Activated naive CD4-positive, alpha-beta T cell treated with anti-CD3 and anti-CD28 coated beads, Interleukin-2, amount 50 U/mL, for 72 hours (primary cell): Measurements from ENCODE around the gene WDR35. TPM values are rescaled to one million over a fixed set of nuclear protein-coding genes. Genes with fewer than 3 reads are reported as not detected.
"Not testable (repeated sequence)": the region's sequence is repeated elsewhere in the genome, so short reads cannot be mapped to it uniquely, and the experiment has no call there.

Experiments
- ATAC-seq, 2 donors: fragments of 150-1000 bp; cut with Tn5 transposase; 2 replicates each; pipeline ENCODE4 v1.10.0; 2021; ENCODE audit warnings: mild to moderate bottlenecking in 2 of 2, moderate library complexity in 2 of 2
- DNase-seq, 2 donors: peaks; one replicate each; pipeline ENCODE4 v3.0.0; 2021 to 2022; ENCODE audit warnings: low spot score in 2 of 2
- H3K27ac Mint-ChIP-seq, 2 donors: one replicate each; pipeline ENCODE4 v1.8.0; 2022; ENCODE audit warnings: mild to moderate bottlenecking in 2 of 2, mixed read lengths in 2 of 2
- H3K36me3 Mint-ChIP-seq, 2 donors: one replicate each; pipeline ENCODE4 v1.8.0; 2022; ENCODE audit warnings: mixed read lengths in 2 of 2
- H3K9me3 Mint-ChIP-seq, 2 donors: one replicate each; pipeline ENCODE4 v1.8.0; 2022; ENCODE audit warnings: mixed read lengths in 2 of 2
- total RNA-seq, 2 donors: library from RNA; stranded (reverse); gene quantifications; one replicate each; pipeline ENCODE4 v1.2.3, GENCODE V29; 2022

Gene WDR35
- total RNA-seq, 2 donors from 2014 or later, result 3.4 to 8.9 TPM

DNA sequence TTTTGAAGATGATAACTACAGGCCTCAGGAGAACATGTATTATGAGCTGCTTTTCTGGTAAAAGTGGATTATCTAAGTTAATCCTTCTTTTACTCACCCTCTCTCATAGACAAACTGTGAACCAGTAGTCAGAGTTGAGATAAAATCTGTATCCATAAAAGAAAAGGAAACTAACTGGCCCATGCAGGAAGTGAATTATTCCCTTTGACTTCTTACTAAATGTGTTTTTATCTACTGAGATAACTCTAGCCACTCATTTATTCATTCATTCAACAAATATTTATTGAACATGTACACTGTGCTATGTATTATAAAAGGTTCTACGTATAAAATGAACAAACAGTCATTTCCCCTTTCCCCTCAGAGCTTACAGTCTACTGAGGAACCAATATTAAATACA, 10.0 kb downstream of the WDR35 start:
- ATAC-seq, result no peak
- Mint-ChIP-seq H3K27ac (no peak overlapping the region), H3K36me3 (peaks cover 6 to 8% of the 10 kb centered on the region in 2 donors), H3K9me3 (no peaks in the 10 kb centered on the region)
- DNase-seq, result no peak

DNA sequence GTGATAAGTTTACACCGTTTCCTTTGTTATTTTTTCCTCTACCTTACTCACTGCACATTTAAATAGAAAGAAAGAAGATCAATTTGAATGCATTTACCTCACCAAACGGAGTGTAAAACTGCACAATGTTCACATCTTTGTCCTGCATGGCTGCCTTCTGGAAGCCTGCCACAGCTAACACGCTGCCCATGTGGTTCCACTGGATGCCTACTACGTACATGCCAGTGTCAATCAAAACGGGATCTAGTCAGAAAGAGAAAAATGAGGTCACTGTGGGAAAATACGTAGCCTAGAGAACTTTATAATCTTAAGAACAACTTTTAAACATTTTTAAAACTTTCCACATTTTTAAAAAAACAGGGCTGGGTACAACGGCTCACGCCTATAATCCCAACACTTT, 16.4 kb downstream of the WDR35 start:
- H3K9me3 Mint-ChIP-seq, result no peaks in the 10 kb centered on the region
- DNase-seq (no peak), ATAC-seq (no peak)
- no peak overlapping the region for H3K27ac Mint-ChIP-seq
- peaks cover 0 to 5% of the 10 kb centered on the region in 2 donors for H3K36me3 Mint-ChIP-seq

DNA sequence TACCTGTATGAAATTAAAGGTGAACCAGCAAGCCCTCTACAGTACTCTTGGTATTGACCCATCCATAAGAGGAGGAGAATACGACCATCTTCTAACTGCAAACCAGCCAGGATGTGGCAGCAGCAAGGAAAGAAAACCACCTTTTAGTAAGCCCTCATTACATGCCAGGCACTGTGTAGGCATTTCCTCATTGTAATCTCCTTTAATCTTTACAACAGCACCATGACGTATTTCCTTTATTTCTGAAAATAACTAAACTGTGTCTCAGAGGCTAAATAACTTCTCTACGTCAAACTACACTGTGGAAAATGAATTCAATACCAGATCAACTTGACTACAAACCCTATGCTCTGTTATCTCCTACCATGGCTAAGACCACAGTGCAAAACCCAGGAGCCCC, 18.2 kb downstream of the WDR35 start:
- ATAC-seq, result no peak
- no peak for DNase-seq
- no peaks in the 10 kb centered on the region for H3K9me3 Mint-ChIP-seq
- peaks cover 0 to 5% of the 10 kb centered on the region in 2 donors for H3K36me3 Mint-ChIP-seq
- no peak overlapping the region for H3K27ac Mint-ChIP-seq

DNA sequence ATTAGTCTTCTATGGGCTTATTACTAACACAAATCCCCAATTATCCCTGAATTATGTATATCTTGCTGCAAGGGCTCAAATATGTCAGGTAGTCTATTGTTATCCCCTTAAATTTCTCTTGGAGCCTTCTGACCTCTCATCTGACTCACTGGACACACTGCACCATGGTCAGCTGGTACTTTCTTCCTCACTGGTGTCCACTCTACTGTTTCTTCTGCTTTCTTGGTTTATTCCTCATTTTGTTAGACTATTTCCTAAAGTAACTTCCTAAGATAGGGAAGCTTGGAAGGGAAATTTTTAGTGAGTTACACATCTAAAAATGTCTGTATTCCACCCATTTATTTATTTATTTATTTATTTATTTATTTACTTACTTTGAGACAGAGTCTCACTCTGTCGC, 26.5 kb downstream of the WDR35 start:
- H3K9me3 Mint-ChIP-seq, result no peaks in the 10 kb centered on the region
- no peaks in the 10 kb centered on the region for H3K36me3 Mint-ChIP-seq
- ATAC-seq, result no peak
- no peak for DNase-seq
- no peak overlapping the region for H3K27ac Mint-ChIP-seq

DNA sequence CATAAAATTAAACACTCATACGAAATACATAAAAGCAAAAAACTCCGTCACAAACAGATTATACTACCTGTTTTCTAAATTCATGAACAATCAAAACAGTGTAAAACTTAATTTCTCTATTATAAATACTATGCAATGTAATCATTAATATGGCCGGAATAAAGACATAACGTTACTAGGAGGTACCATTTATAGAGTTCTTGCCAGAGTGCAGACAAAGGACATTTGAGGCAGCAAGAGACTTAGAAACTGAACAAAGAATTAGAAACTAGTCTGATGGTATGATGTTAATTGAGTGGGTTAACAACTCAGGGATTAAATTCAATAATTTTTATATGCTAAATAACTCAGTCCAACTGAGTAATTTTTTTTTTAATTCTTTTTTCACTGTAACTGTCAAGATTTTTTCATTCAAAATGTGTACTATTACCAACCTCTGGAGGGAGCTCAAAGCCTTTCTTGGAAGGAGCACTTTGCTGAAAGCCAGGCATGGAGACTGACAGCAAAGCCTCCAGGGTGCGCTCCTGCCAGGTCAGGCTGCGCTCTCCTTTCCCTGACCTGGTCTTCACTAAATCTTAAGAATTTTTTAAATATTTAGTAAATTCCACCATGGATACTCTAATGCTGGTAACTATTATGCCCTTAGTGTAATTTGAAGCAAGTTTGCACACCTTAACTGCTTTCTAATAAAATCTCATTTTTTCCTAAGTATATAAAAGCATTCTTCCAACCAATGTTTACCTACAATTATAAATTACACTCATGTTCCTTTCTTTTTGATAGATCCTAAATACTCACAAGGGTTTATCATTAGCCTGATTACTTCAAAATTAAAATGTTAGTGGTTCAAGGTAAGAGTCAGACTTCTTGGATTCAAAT, 34.1 kb downstream of the WDR35 start:
- no peaks in the 10 kb centered on the region for H3K36me3 Mint-ChIP-seq
- H3K9me3 Mint-ChIP-seq, result no peaks in the 10 kb centered on the region
- H3K27ac Mint-ChIP-seq, result no peak overlapping the region
- ATAC-seq, result peak; percentile 64 to 79
- peak in 1 of 2 donors; percentile 41 for DNase-seq

DNA sequence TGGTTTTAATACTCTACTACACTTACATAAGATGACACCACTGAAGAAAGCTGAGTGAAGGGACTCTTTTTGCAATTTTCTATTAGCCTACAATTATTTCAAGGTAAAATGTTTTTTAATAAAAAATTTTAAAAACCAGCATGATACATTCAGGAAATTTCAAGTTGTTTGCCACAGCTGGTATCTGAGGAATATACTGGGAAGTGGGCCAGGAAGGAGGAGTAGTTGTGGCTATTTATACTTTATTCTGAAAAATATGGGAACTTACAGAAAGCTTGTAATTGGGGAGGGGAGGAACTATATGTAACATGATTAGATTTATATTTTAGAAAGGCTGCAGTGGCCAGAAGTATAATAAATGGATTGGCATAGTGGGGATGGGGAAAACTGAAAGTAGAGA, 40.8 kb downstream of the WDR35 start:
- no peak for ATAC-seq
- no peaks in the 10 kb centered on the region for H3K9me3 Mint-ChIP-seq
- no peaks in the 10 kb centered on the region for H3K36me3 Mint-ChIP-seq
- no peak overlapping the region for H3K27ac Mint-ChIP-seq
- no peak for DNase-seq

DNA sequence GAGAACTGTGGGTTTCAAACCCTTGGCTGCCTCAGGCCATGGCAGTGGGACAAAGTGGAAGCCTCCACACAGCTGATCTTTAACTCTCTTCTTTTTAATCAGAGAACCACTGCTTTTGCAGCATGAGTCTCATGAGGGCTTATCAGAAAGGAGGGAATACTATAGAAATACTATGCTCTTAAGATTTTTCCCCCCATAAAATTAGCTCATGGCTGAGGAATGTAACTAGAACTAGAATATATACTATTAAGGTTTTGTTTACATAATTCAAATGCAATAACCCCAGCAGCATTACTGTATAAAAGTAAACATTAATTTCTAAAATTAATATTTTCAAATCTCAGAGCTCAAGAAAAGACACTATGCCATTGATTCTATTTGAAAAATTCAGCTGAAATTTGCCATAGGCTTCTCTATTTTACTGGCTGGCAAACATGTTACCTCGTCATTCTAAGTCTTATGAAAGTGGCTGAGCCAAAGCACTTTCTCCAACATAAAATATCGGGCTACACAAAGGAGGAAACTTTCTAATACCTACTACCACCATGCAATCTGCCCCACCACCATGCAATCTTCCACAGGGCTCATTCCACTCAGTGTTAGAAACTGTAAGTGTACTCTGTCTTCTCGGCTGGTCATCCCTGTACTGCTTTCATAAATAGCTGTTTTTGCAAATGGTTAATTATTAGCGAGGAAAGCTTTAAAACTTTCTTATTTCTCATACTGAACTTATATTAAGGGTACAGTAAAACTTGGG, 42.5 kb downstream of the WDR35 start:
- Mint-ChIP-seq H3K27ac (no peak overlapping the region), H3K36me3 (no peaks in the 10 kb centered on the region), H3K9me3 (no peaks in the 10 kb centered on the region)
- ATAC-seq (no peak), DNase-seq (no peak)

DNA sequence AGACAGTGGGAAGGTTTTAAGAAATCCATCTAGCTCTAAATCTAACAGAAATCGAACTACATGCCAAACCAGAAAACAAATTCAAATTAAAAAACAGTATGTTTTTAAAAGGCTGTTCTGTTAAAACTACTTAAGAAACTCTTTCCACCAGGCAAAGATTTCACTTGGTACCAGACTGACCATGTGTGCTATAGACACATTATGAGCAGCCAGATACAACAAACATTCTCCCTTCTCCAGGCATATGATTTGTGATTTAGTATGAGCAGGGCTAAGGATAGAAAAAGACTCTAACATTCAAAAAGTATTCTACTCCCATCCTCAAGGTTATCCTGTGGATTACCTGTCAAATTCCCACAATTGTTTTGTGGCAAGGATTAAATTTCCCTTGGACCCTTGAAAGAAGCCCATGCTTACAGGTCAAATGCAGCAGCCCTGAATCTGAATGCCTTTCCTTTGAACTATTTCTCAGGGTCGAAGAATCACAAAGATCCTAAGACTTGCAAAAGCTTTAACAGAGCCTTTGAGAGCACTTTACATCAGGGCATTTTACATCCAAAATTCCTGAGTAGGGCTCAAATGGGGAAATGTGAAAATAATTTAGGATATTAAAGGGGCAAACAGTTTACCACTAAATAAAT, 45.6 kb downstream of the WDR35 start:
- Mint-ChIP-seq H3K27ac (no peak overlapping the region), H3K9me3 (no peaks in the 10 kb centered on the region), H3K36me3 (no peaks in the 10 kb centered on the region)
- DNase-seq, result no peak
- ATAC-seq, result no peak

DNA sequence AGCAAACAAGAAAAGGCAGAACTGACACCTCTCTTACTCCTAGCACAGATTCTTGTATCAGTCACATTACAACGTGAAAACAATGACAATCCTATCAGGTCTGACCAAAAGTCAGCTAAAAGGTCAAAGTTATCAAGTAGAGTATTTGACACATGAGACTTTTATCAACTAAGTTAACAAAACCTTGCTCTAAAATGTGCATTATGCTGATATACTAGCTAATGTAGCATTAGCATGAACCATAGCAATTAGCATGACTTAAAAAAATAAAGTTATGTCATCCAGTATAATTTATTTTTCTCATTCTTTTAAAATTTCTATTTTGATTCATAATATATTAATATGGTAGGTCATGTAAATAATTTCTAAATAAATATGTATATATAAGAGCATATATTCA, 46.7 kb downstream of the WDR35 start:
- no peaks in the 10 kb centered on the region for H3K9me3 Mint-ChIP-seq
- no peaks in the 10 kb centered on the region for H3K36me3 Mint-ChIP-seq
- no peak for ATAC-seq
- H3K27ac Mint-ChIP-seq, result no peak overlapping the region
- DNase-seq, result no peak

DNA sequence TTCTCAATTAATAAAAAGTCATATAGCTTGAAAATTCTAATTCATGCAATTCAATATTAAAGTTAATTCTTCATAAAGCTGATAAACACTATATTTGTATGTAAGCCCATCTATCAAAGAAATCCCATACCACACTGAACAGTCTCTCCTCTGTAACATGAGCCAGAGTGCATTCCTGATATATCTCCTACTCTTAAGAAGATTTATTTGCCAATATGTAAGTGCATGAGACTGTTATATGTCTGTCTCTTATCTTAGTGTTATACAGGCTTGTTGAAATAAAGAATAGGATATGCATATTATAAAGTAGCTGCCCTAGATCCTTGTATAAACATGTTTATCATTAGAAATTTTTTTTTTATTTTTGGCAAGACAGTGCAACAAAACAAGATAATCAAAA, 47.7 kb downstream of the WDR35 start:
- Mint-ChIP-seq H3K9me3 (no peaks in the 10 kb centered on the region), H3K27ac (no peak overlapping the region), H3K36me3 (peaks cover 0 to 5% of the 10 kb centered on the region in 2 donors)
- ATAC-seq (no peak), DNase-seq (no peak)

DNA sequence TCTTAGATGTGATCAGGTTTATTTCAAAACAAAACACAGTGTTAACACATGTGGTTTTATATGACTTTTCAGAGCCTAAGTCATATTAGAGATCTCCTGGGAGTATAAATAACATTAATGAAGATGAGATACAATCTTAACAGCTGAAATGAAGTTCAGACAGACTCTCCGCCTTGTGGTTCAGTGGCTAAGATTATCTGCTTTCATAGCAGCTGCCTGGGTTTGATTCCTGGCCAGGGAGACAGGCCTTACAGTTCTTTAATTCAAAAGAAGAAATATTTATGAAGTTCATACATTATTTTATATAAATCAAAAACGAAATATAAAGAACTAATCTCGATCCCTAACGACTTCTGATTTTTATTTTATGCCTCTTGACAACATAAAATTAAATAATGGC, 52.9 kb downstream of the WDR35 start:
- Mint-ChIP-seq H3K9me3 (no peaks in the 10 kb centered on the region), H3K36me3 (peaks cover 0 to 5% of the 10 kb centered on the region in 2 donors), H3K27ac (no peak overlapping the region)
- DNase-seq (no peak), ATAC-seq (no peak)

DNA sequence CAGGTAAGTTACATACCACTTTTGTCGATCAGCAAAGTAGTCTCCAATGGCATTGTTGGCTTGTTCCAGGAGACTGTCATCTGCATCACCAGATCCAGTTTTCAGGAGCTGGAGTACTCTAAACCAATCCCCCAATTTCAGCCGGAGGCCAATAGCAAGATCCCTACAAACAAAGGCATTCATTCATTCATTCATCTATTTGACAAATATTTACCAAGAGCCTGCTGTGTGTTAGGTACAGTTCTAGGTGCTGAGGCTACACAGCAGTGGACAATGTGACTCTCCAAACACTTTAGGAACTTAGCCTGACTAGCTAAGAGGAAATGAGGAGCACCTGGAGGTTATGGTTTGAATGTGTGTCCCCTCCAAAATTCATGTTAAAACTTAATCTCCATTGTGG, 53.7 kb downstream of the WDR35 start:
- H3K27ac Mint-ChIP-seq, result no peak overlapping the region

DNA sequence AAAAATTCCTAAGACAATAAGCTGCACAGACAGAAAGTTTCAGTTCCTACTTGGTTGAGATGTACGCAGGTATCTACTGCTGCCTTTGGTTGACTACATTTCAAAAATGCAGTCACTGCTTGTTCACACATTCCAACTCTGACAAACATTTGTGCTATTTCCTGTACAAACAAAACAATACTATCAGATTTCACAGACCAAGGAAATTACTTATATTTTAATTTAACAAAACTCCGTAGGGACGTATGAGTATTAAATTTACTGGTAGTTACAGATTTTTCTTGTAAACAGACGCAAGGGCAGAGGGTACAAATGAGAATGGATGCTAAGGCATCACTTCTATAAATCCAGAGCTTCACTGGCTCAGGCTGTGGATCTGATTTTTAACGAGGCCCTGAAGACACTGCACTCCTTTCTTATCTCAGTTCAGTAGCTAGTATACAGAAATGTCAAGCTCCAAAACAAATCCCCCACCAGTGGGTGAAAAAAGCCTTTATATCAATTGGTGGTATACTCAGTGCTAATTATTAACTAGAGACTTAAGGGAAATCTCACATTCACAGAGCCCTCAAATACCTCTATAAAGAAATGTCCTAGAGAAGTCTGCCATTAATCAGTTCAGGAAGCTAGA, 56.4 kb downstream of the WDR35 start:
- no peak overlapping the region for H3K27ac Mint-ChIP-seq
- no peak for ATAC-seq
- no peak for DNase-seq
- H3K36me3 Mint-ChIP-seq, result peaks cover 11 to 17% of the 10 kb centered on the region in 2 donors
- H3K9me3 Mint-ChIP-seq, result no peaks in the 10 kb centered on the region

More for the DNA sequence above, 53.7 kb downstream of the WDR35 start:
- no peak for ATAC-seq
- Mint-ChIP-seq H3K36me3 (peaks cover 0 to 5% of the 10 kb centered on the region in 2 donors), H3K9me3 (no peaks in the 10 kb centered on the region)
- DNase-seq, result no peak

DNA sequence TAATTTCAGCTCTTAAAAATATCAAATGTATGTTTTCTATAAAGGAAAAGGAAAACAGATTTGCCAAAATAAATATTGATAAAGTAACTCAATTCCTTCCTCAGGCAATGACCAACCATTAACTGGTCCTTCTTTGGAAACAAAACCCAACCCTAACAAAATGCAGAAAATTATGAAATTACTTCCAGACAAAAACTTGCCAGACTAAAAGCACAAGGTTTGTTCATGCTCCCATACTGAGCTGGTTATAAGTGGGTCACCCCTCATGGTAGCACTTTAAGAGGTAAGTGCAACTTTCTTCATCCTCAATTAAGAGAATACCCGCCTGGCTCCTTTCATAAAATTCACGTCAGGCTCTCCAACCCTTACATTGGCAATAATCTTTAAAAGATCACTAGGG, 57.0 kb downstream of the WDR35 start:
- Mint-ChIP-seq H3K36me3 (peaks cover 14 to 22% of the 10 kb centered on the region in 2 donors), H3K27ac (no peak overlapping the region), H3K9me3 (no peaks in the 10 kb centered on the region)
- ATAC-seq (no peak), DNase-seq (no peak)

DNA sequence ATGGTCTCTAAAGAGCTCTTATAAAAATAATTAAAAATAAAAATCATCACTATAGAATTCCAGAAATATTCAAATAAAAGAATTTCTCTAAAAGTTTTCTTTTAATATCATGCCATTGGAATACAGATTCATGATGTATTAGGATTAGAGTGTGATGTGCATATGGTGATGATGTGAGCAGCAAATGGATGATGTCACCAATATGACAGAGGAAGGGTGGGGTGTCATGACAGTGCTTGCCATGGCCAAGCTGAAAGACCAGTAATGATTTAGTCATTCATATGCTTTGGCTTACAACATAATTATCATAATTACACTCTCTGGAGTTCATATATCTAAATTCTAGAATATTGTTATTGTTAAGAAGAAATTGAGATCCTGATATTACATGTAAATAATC, 60.7 kb downstream of the WDR35 start:
- Mint-ChIP-seq H3K27ac (no peak overlapping the region), H3K36me3 (peaks cover 39 to 41% of the 10 kb centered on the region in 2 donors), H3K9me3 (peaks cover 11 to 12% of the 10 kb centered on the region in 2 donors)
- no peak for ATAC-seq
- no peak for DNase-seq

DNA sequence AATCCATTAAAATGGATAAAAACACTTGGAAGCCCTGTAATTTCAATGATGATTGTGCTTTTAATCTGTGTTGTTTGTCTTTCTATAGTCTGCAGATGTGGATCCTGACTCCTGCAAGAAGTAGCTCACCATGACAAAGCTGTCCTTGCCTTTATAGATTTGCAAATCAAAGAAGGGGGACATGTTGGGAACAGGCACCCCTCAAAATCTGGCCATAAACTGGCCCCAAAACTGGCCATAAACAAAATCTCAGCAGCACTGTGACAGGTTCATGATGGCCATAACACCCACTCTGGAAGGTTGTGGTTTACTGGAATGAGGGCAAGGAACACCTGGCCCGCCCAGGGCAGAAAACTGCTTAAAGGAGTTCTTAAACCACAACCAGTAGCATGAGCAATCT, 62.1 kb downstream of the WDR35 start:
- not testable (repeated sequence) for H3K27ac Mint-ChIP-seq, DNase-seq, ATAC-seq
- Mint-ChIP-seq H3K9me3 (peaks cover 11 to 12% of the 10 kb centered on the region in 2 donors), H3K36me3 (peaks cover 46 to 48% of the 10 kb centered on the region in 2 donors)

DNA sequence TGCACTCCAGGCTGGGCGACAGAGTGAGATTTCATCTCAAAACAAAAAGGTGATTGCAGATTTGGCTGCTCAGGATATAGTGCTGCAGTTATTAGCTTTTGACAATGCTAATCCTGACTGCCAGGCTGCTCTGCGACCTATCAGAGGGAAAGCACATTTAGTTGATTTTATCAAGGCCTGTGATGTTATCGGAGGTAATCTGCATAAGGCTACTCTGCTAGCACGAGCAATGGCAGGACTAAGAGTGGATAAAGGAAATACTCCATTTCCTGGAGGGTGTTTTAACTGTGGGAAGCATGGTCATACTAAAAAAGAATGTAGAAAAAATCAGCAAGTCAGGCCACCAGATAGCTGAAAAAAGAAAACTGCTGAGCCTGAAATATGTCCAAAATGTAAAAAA, 65.4 kb downstream of the WDR35 start:
- not testable (repeated sequence) for H3K27ac Mint-ChIP-seq, ATAC-seq, DNase-seq
- Mint-ChIP-seq H3K9me3 (peaks cover 11 to 12% of the 10 kb centered on the region in 2 donors), H3K36me3 (peaks cover 45 to 67% of the 10 kb centered on the region in 2 donors)
